GM12878 (cell line): ENCODE data around the gene TTC23L. TPM values are rescaled to one million over a fixed set of nuclear protein-coding genes. Genes with fewer than 3 reads are reported as not detected.

Experiments
- ATAC-seq: fragments of 200-7000 bp; cut with Tn5 transposase; 3 replicates; pipeline ENCODE4 v1.9.1; 2020; ENCODE audit warnings: mild to moderate bottlenecking, moderate library complexity
- BruUV-seq: library from RNA; stranded (reverse); fragments of 400-500 nt; replicated peaks from 2 replicates; lab custom pipeline; 2021; lab: Mats Ljungman, UMichigan
- CTCF ChIA-PET: fragments of 300-600 bp; sonication (Branson Sonifier 250); formaldehyde crosslinking; extraction: SDS; loops from one replicate; lab custom pipeline; 2021; ENCODE audit warnings: inconsistent platforms; lab: Yijun Ruan, JAX
- POLR2A ChIA-PET: fragments of 350-600 bp; formaldehyde crosslinking; extraction: SDS; loops from one replicate; lab custom pipeline; 2021; ENCODE audit warnings: inconsistent platforms; lab: Charles Lee
- RAD21 ChIA-PET: fragments of 300-600 bp; sonication (Branson Sonifier 250); formaldehyde crosslinking; loops from one replicate; lab custom pipeline; 2023; ENCODE audit warnings: antibody characterized with exemption; ENCODE audit not compliant: unreplicated experiment; lab: Charles Lee
- SMC1A ChIA-PET: fragments of 300-600 bp; sonication (Branson Sonifier 250); formaldehyde crosslinking; loops from one replicate; lab custom pipeline; 2023; ENCODE audit not compliant: unreplicated experiment, uncharacterized antibody; lab: Charles Lee
- DNase-seq: peaks from one replicate; pipeline ENCODE4 v3.0.0-alpha.2; 2011; ENCODE audit warnings: low read depth, low spot score
- FAIRE-seq: peaks from 3 replicates; lab custom pipeline; 2011; peaks lifted over from hg19 to GRCh38; lab: Jason Lieb, UNC
- H2AFZ ChIP-seq: 2 replicates; pipeline ENCODE4 v1.6.0; 2011; ENCODE audit warnings: low read depth, low read length, control low read depth; ENCODE audit not compliant: control insufficient read depth
- H3K27ac ChIP-seq: 2 replicates; pipeline ENCODE4 v1.5.1; 2011; ENCODE audit warnings: control low read depth; ENCODE audit not compliant: control insufficient read depth, insufficient read depth
- H3K27me3 ChIP-seq, 2 experiments: replicated peaks in 1 of 2; 2 replicates each; pipeline versions ENCODE4 v1.6.0 to v1.6.1; 2011; ENCODE audit warnings: low read length in 1 of 2; ENCODE audit not compliant: control insufficient read depth in 2 of 2, insufficient read depth in 2 of 2
- H3K36me3 ChIP-seq, 2 experiments: 2 replicates each; pipeline ENCODE4 v1.5.1; 2011; ENCODE audit warnings: low read length in 1 of 2; ENCODE audit not compliant: control insufficient read depth in 2 of 2, insufficient read depth in 2 of 2
- H3K4me1 ChIP-seq: 2 replicates; pipeline ENCODE4 v1.6.1; 2011; ENCODE audit warnings: mild to moderate bottlenecking, low read length, moderate library complexity, mixed read lengths; ENCODE audit not compliant: control insufficient read depth, insufficient read depth
- H3K4me2 ChIP-seq: 2 replicates; pipeline ENCODE4 v1.6.0; 2011; ENCODE audit warnings: control low read depth; ENCODE audit not compliant: control insufficient read depth, insufficient read depth
- H3K4me3 ChIP-seq: fragments of 200-600 bp; sonication (generic); 2 replicates; pipeline ENCODE4 v1.5.1; 2016
- H3K79me2 ChIP-seq: 2 replicates; pipeline ENCODE4 v1.6.0; 2011; ENCODE audit warnings: low read length; ENCODE audit not compliant: control insufficient read depth, insufficient read depth
- H3K9ac ChIP-seq: 2 replicates; pipeline ENCODE4 v1.8.0; 2011; ENCODE audit warnings: low read length, control low read depth, mixed read lengths; ENCODE audit not compliant: control insufficient read depth, insufficient read depth
- H3K9me3 ChIP-seq: replicated peaks from 3 replicates; pipeline ENCODE4 v1.5.1; 2011; ENCODE audit warnings: mild to moderate bottlenecking, low read length; ENCODE audit not compliant: control insufficient read depth, insufficient read depth
- H4K20me1 ChIP-seq: 2 replicates; pipeline ENCODE4 v1.6.0; 2011; ENCODE audit not compliant: control insufficient read depth, insufficient read depth
- BHLHE40 ChIP-seq, 2 experiments: fragments of 450-650 bp in 1 of 2; IDR thresholded peaks; 2 replicates each; pipeline ENCODE4 v1.6.1; 2011 to 2017; ENCODE audit warnings: low read depth in 2 of 2, borderline replicate concordance in 1 of 2, improper control_type of control experiment in 1 of 2, low read length in 1 of 2, mild to moderate bottlenecking in 1 of 2
- CREM ChIP-seq: IDR thresholded peaks from 2 replicates; pipeline ENCODE4 v1.6.1; 2014; ENCODE audit warnings: antibody characterized with exemption, low read depth
- EGR1 ChIP-seq, 2 experiments: IDR thresholded peaks; 1 replicate in 1 of 2; 2 replicates in 1 of 2; pipeline ENCODE4 v1.6.1; 2011 to 2012; ENCODE audit warnings: low read depth in 2 of 2, low read length in 2 of 2, borderline replicate concordance in 1 of 2, mild to moderate bottlenecking in 1 of 2, moderate library complexity in 1 of 2
- EP300 ChIP-seq, 2 experiments: fragments of 150-350 bp in 1 of 2; IDR thresholded peaks; 2 replicates each; pipeline ENCODE4 v1.6.1; 2011 to 2012; ENCODE audit warnings: low read depth in 2 of 2, low read length in 2 of 2, borderline replicate concordance in 1 of 2, improper control_type of control experiment in 1 of 2, inconsistent platforms in 1 of 2; ENCODE audit not compliant: control insufficient read depth in 1 of 2
- IKZF1 ChIP-seq: fragments of 450-650 bp; conservative IDR thresholded peaks from 2 replicates; pipeline ENCODE4 v1.6.1; 2017; ENCODE audit warnings: antibody characterized with exemption, mild to moderate bottlenecking
- LARP7 ChIP-seq: fragments of 450-650 bp; IDR thresholded peaks from 2 replicates; pipeline ENCODE4 v1.6.1; 2017; ENCODE audit warnings: mild to moderate bottlenecking
- MYB ChIP-seq: fragments of 150-350 bp; IDR thresholded peaks from 2 replicates; pipeline ENCODE4 v1.6.1; 2014; ENCODE audit warnings: mild to moderate bottlenecking, low read depth, low read length, borderline replicate concordance
- SPI1 ChIP-seq: IDR thresholded peaks from 2 replicates; pipeline ENCODE4 v1.6.1; 2011; ENCODE audit warnings: low read depth, mild to moderate bottlenecking, low read length, moderate library complexity, borderline replicate concordance; ENCODE audit not compliant: insufficient read depth
- SUPT20H ChIP-seq: IDR thresholded peaks from 2 replicates; pipeline ENCODE4 v1.6.1; 2011; ENCODE audit warnings: low read depth, mild to moderate bottlenecking, low read length, moderate library complexity, borderline replicate concordance; ENCODE audit not compliant: control insufficient read depth
- ZBED1 ChIP-seq: IDR thresholded peaks from 2 replicates; pipeline ENCODE4 v1.6.1; 2016; ENCODE audit warnings: borderline replicate concordance
- ZNF207 ChIP-seq: fragments of 450-650 bp; IDR thresholded peaks from 2 replicates; pipeline ENCODE4 v1.6.1; 2014; ENCODE audit warnings: antibody characterized with exemption, mild to moderate bottlenecking, borderline replicate concordance
- ZNF217 ChIP-seq: fragments of 450-650 bp; IDR thresholded peaks from 2 replicates; pipeline ENCODE4 v1.6.1; 2017; ENCODE audit warnings: antibody characterized with exemption, mild to moderate bottlenecking
- ZSCAN29 ChIP-seq: fragments of 450-650 bp; IDR thresholded peaks from 2 replicates; pipeline ENCODE4 v1.6.1; 2017; ENCODE audit warnings: mild to moderate bottlenecking, moderate library complexity
- WGBS: methylation state at CpG from one replicate; pipeline ENCODE4 v1.1.6; 2016; ENCODE audit warnings: low lambda C conversion rate; ENCODE audit not compliant: insufficient replicate concordance, insufficient coverage; ENCODE audit errors: missing lambda C conversion rate; 5-methylcytosine and 5-hydroxymethylcytosine counted together
- in situ Hi-C: fragments of 300-500 bp; cut with MboI; formaldehyde crosslinking; loops from 9 replicates; pipeline ENCODE4 v1.14.3; 2018; ENCODE audit warnings: mixed read lengths
- intact Hi-C: fragments of 100-400 bp; cut with micrococcal nuclease; formaldehyde crosslinking; loops from one replicate; pipeline ENCODE4 v1.14.2; 2022; ENCODE audit not compliant: unreplicated experiment
- polyA plus RNA-seq, 11 experiments: library from polyadenylated mRNA; depleted of rRNA in 4 of 11; unstranded in 6 of 11; stranded (reverse) in 5 of 11; fragments of >200 nt; fragmentation: Nextera tagmentation in 4 of 11; fragmentation: Illumina TruSeq in 1 of 11; extraction: Ambion mirVana in 4 of 11; extraction: Trizol in 1 of 11; gene quantifications; 1 replicate in 1 of 11; 2 replicates in 10 of 11; pipeline versions ENCODE4 v1.2.1 to v1.2.3, GENCODE V29; 2011 to 2016; ENCODE audit warnings: inconsistent platforms in 2 of 11, missing spikeins in 2 of 11, low read depth in 1 of 11
- total RNA-seq, 4 experiments: library from RNA; depleted of rRNA in 3 of 4; stranded (reverse); fragments of >200 nt in 3 of 4; fragmentation: Illumina TruSeq in 1 of 4; extraction: Trizol in 1 of 4; gene quantifications; 2 replicates each; pipeline versions ENCODE4 v1.2.1 to v1.2.3, GENCODE V29; 2013 to 2021
- TF ChIP-seq, protein P1 (sequence below): IDR thresholded peaks from 2 replicates; pipeline ENCODE4 v1.6.1; 2012; ENCODE audit warnings: low read depth, low read length, improper control_type of control experiment

Gene TTC23L
- total and polyA plus RNA-seq, 10 of the 15 experiments (the other 5 are each of a cell fraction or from before 2014, with no cell fraction given), result 0.09 to 0.34 TPM; not detected in 8

DNA sequence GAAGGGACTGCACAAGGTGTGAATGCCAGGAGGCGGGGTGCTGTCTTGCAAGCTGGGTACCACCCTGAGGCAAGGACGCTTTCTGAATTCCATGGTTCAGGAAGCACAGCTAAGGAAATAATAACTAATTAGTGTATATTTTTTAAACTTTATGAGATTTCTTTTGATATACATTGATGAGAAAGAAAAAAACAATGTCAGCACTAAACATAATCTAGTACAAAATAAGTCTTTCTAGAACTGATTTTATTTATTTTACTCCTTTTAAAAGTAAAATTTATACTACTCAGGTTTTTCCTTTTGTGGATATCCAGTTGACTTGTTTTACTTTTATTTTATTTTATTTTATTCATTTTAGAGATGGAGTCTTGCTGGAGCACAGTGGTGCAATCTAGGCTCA, 94.0 kb downstream of the TTC23L start:
- WGBS, result 94% methylated on average over 2 of the region's 2 CpGs
- CTCF ChIA-PET, result interaction anchor here (0.7 to 4.6 kb wide), 5 partner anchors 23 to 70 kb away, joined by 3 to 19 read pairs (median 7); no protein-coding TSS in a partner anchor
- Histone ChIP-seq H3K4me3 (no peak overlapping the region), H3K4me1 (no peaks in the 10 kb centered on the region), H3K36me3 (peaks cover 2 to 15% of the 10 kb centered on the region in 2 experiments; a peak in 2 of 4 replicates), H3K4me2 (no peak overlapping the region), H3K27me3 (no peaks in the 10 kb centered on the region), H2AFZ (no peak overlapping the region), H3K9ac (no peak overlapping the region), H3K9me3 (no peaks in the 10 kb centered on the region), H3K27ac (no peak overlapping the region), H3K79me2 (peaks cover 33% of the 10 kb centered on the region), H4K20me1 (no peaks in the 10 kb centered on the region)
- intact Hi-C loops, result no loop called here
- SMC1A ChIA-PET, result interaction anchor here (1.0 to 1.6 kb wide), 4 partner anchors 16 to 70 kb away, joined by 3 to 5 read pairs (median 4); no protein-coding TSS in a partner anchor
- POLR2A ChIA-PET, result no interaction called here
- no peak for TF ChIP-seq CREM
- no peak for TF ChIP-seq EP300 (IDR thresholded peaks at IDR 0.05; ENCODE audit: borderline replicate concordance in 1 of 2, control insufficient read depth in 1 of 2, low read depth in 2 of 2, low read length in 2 of 2)
- TF ChIP-seq BHLHE40 (IDR thresholded peaks at IDR 0.05; ENCODE audit: borderline replicate concordance in 1 of 2, low read depth in 2 of 2, low read length in 1 of 2), result no peak
- no peak for TF ChIP-seq SPI1
- no peak for TF ChIP-seq EGR1 (IDR thresholded peaks at IDR 0.05; ENCODE audit: borderline replicate concordance in 1 of 2, low read depth in 2 of 2, low read length in 2 of 2)
- TF ChIP-seq, protein P1, sequence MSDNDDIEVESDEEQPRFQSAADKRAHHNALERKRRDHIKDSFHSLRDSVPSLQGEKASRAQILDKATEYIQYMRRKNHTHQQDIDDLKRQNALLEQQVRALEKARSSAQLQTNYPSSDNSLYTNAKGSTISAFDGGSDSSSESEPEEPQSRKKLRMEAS, result no peak
- no peak for TF ChIP-seq ZBED1
- no peak for TF ChIP-seq ZNF217
- TF ChIP-seq MYB, result no peak
- TF ChIP-seq IKZF1, result no peak
- no peak for TF ChIP-seq LARP7
- no peak for TF ChIP-seq ZSCAN29
- TF ChIP-seq ZNF207, result no peak
- TF ChIP-seq SUPT20H, result no peak
- in situ Hi-C loops, result no loop called here
- no peak for FAIRE-seq
- BruUV-seq, result no TSS peak
- DNase-seq, result no peak
- ATAC-seq, result no peak
- RAD21 ChIA-PET, result no interaction called here
